ENCODE data around the gene IGFBP2.

- no peak for TF ChIP-seq TCF7L2 (IDR thresholded peaks at IDR 0.05; ENCODE audit: low read depth, low read length)
- no peak for TF ChIP-seq SIN3A (IDR thresholded peaks at IDR 0.05; ENCODE audit: borderline replicate concordance, insufficient read depth, low read depth, low read length)
- TF ChIP-seq CTCF (IDR thresholded peaks at IDR 0.05), result no peak
- no peak for TF ChIP-seq POLR2AphosphoS5 (IDR thresholded peaks at IDR 0.05; ENCODE audit: low read depth, low read length)
Observed at GRCh38 chr2:216645636-216645950, 12.4 kb downstream of the IGFBP2 start.
